ENCODE results near the gene TRAF7. TPM values are rescaled to one million over a fixed set of nuclear protein-coding genes. Genes with fewer than 3 reads are reported as not detected.

The TRAF7 gene
- total RNA-seq, 1 experiment from 2014 or later = 160 TPM

GRCh38 chr16:2183671-2184070 lies 28.1 kb downstream of the TRAF7 start:
- ATAC-seq (no peak), DNase-seq (ENCODE audit: low read depth, low spot score) (no peak)
- Histone ChIP-seq H3K4me2 (ENCODE audit: low read length) (no peak overlapping the region), H3K4me3 (replicated peaks in 1 of 2; ENCODE audit: low read depth in 1 of 2, low read length in 2 of 2) (no peak overlapping the region), H3K4me1 (ENCODE audit: control insufficient read depth in 1 of 2, insufficient read depth in 2 of 2, low read length in 2 of 2) (no peaks in the 10 kb centered on the region), H3K9me2 (ENCODE audit: insufficient read depth) (no peaks in the 10 kb centered on the region), H3K27me3 (ENCODE audit: insufficient read depth, low read length) (no peaks in the 10 kb centered on the region), H3K9ac (ENCODE audit: low read length) (no peak overlapping the region), H3K9me3 (ENCODE audit: control insufficient read depth in 1 of 2, insufficient read depth in 1 of 2, low read depth in 1 of 2, low read length in 2 of 2) (no peaks in the 10 kb centered on the region), H3K27ac (ENCODE audit: low read depth, low read length) (no peak overlapping the region), H2AFZ (ENCODE audit: low read depth, low read length, poor library complexity, severe bottlenecking) (no peak overlapping the region), H3K36me3 (ENCODE audit: control insufficient read depth in 1 of 2, insufficient read depth in 2 of 2, low read length in 2 of 2) (no peaks in the 10 kb centered on the region), H3K79me2 (ENCODE audit: insufficient read depth, low read length) (no peaks in the 10 kb centered on the region), H4K20me1 (ENCODE audit: insufficient read depth) (no peaks in the 10 kb centered on the region)
- ChIA-PET POLR2A (no interaction called here), RAD21 (ENCODE audit: low non-redundant PET in 1 of 2, low total read pairs in 2 of 2, uncharacterized antibody in 2 of 2, unreplicated experiment in 2 of 2) (no interaction called here), CTCF (no interaction called here)
- no TSS peak for BruUV-seq (replicated peaks)
- intact Hi-C loops (cut with micrococcal nuclease) = no loop called here
- TF ChIP-seq POLR2A (IDR thresholded peaks at IDR 0.05; ENCODE audit: borderline replicate concordance, extremely low read depth, insufficient read depth, insufficient read length) (no peak), TCF7L2 (IDR thresholded peaks at IDR 0.05; ENCODE audit: borderline replicate concordance, extremely low read depth, insufficient read depth, insufficient read length) (no peak), CEBPB (IDR thresholded peaks at IDR 0.05; ENCODE audit: low read depth) (no peak), RAD21 (IDR thresholded peaks at IDR 0.05; ENCODE audit: low read depth) (no peak), SIN3A (IDR thresholded peaks at IDR 0.05; ENCODE audit: low read depth) (no peak), YY1 (IDR thresholded peaks at IDR 0.05; ENCODE audit: extremely low read depth, insufficient replicate concordance, low read depth, low read length) (no peak), EZH2 (IDR thresholded peaks at IDR 0.05) (no peak), EGR1 (IDR thresholded peaks at IDR 0.05; ENCODE audit: low read depth) (no peak), JUND (IDR thresholded peaks at IDR 0.05) (no peak), SP1 (IDR thresholded peaks at IDR 0.05; ENCODE audit: low read depth) (no peak), ELF1 (IDR thresholded peaks at IDR 0.05; ENCODE audit: borderline replicate concordance, low read depth) (no peak)
- TF ChIP-seq, protein P1, sequence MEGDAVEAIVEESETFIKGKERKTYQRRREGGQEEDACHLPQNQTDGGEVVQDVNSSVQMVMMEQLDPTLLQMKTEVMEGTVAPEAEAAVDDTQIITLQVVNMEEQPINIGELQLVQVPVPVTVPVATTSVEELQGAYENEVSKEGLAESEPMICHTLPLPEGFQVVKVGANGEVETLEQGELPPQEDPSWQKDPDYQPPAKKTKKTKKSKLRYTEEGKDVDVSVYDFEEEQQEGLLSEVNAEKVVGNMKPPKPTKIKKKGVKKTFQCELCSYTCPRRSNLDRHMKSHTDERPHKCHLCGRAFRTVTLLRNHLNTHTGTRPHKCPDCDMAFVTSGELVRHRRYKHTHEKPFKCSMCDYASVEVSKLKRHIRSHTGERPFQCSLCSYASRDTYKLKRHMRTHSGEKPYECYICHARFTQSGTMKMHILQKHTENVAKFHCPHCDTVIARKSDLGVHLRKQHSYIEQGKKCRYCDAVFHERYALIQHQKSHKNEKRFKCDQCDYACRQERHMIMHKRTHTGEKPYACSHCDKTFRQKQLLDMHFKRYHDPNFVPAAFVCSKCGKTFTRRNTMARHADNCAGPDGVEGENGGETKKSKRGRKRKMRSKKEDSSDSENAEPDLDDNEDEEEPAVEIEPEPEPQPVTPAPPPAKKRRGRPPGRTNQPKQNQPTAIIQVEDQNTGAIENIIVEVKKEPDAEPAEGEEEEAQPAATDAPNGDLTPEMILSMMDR (IDR thresholded peaks at IDR 0.05 in 2 of 3, conservative IDR thresholded peaks at IDR 0.05 in 1 of 3; ENCODE audit: borderline replicate concordance in 1 of 3, insufficient read depth in 1 of 3, low read depth in 2 of 3, low read length in 2 of 3) = no peak
